HG02840 (cell line): ENCODE results near the gene NR2F1.

Experiments
- ATAC-seq: cut with Tn5 transposase; IDR thresholded peaks from one replicate; pipeline ENCODE4 v1.9.1; 2021; ENCODE audit warnings: mild to moderate bottlenecking, moderate library complexity, moderate number of reproducible peaks; ENCODE audit not compliant: unreplicated experiment, low FRiP score

The NR2F1 gene

GRCh38 chr5:93626801-93627200 is 43.8 kb downstream of the NR2F1 start:
- ATAC-seq: no peak

DNA sequence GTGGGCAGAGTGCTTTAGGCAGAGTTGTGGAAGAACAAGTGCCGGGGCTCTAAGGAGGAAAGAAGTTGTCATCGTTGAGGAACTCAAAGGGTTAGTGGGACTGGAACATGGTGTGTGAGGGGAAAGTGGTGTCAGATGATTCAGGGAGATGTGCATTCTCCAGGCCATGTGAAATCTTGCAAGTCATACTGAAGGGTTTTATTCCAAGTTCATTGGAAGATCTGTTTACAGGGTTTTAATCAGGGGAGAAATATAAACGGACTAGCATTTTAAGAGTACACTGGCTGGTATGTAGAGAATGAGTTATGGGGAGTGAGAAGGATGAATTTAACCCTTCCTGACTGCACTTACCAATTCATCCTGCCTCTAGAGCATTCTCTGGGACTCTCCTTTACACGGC is 49.3 kb downstream of the NR2F1 start:
- ATAC-seq: no peak

DNA sequence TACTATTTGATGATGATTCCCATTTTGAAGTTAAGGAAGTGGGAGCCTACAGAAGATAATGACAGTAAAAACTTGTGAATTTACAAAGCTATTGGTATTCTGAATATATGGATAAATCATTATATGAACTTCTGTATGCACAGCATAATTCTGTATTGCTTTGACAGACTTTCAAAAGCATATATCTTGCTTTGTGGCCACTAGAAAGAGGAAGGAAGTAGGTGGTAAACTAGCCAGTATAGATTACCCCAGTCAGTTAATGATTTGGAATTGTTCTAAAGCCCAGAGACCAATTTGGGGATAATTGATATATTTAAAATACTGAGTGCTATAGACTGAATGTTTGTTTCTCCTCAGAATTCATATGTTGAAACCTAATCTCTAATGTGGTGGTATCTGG is 53.0 kb downstream of the NR2F1 start:
- no peak for ATAC-seq

- no peak for ATAC-seq
These were observed 53.8 kb downstream of the NR2F1 start for GRCh38 chr5:93636837-93637236.

GRCh38 chr5:93637697-93638096 is 54.7 kb downstream of the NR2F1 start:
- ATAC-seq: no peak

- ATAC-seq: no peak
These were observed 59.5 kb downstream of the NR2F1 start for GRCh38 chr5:93642526-93642925.
